Liver (tissue), 9 donors: ENCODE results near the gene TOGARAM1. TPM values are rescaled to one million over a fixed set of nuclear protein-coding genes. Genes with fewer than 3 reads are reported as not detected.

Experiments used
- DNase-seq: peaks from one replicate; pipeline ENCODE4 v3.0.0-alpha.2; 2017; ENCODE audit warnings: low spot score
- H3K27ac ChIP-seq, 2 donors: one replicate each; pipeline ENCODE4 v1.7.0; 2013; ENCODE audit warnings: inconsistent platforms in 2 of 2, low read length in 2 of 2, control low read depth in 1 of 2, low read depth in 1 of 2, mild to moderate bottlenecking in 1 of 2
- H3K27me3 ChIP-seq, 4 donors: one replicate each; pipeline versions ENCODE4 v1.6.1 to v1.7.0; 2013; ENCODE audit warnings: low read length in 3 of 4, inconsistent platforms in 1 of 4, mild to moderate bottlenecking in 1 of 4, moderate library complexity in 1 of 4; ENCODE audit not compliant: control insufficient read depth in 4 of 4, insufficient read depth in 4 of 4
- H3K36me3 ChIP-seq, 4 donors: one replicate each; pipeline versions ENCODE4 v1.6.1 to v1.7.0; 2013; ENCODE audit warnings: low read length in 3 of 4, mild to moderate bottlenecking in 3 of 4, low read depth in 1 of 4, moderate library complexity in 1 of 4; ENCODE audit not compliant: control insufficient read depth in 4 of 4, insufficient read depth in 3 of 4
- H3K4me1 ChIP-seq, 4 donors: one replicate each; pipeline versions ENCODE4 v1.6.1 to v1.7.0; 2013; ENCODE audit warnings: low read length in 3 of 4, mild to moderate bottlenecking in 3 of 4, moderate library complexity in 1 of 4; ENCODE audit not compliant: control insufficient read depth in 4 of 4, insufficient read depth in 4 of 4
- H3K4me3 ChIP-seq, 3 donors: one replicate each; pipeline versions ENCODE4 v1.6.1 to v1.7.0; 2013; ENCODE audit warnings: low read length in 3 of 3, control low read depth in 1 of 3, low read depth in 1 of 3, mild to moderate bottlenecking in 1 of 3
- H3K9ac ChIP-seq, 2 donors: one replicate each; pipeline ENCODE4 v1.7.0; 2013; ENCODE audit warnings: low read length in 2 of 2, mild to moderate bottlenecking in 2 of 2, moderate library complexity in 2 of 2, control low read depth in 1 of 2, low read depth in 1 of 2
- H3K9me3 ChIP-seq, 4 donors: one replicate each; pipeline versions ENCODE4 v1.6.1 to v1.7.0; 2013; ENCODE audit warnings: low read length in 3 of 4; ENCODE audit not compliant: control insufficient read depth in 4 of 4
- EGR1 ChIP-seq, 2 donors: IDR thresholded peaks; 2 replicates each; pipeline ENCODE4 v1.6.1; 2016 to 2018; ENCODE audit warnings: antibody characterized with exemption in 2 of 2, low read depth in 2 of 2
- FOXA1 ChIP-seq: IDR thresholded peaks from 2 replicates; pipeline ENCODE4 v1.6.1; 2016; ENCODE audit warnings: antibody characterized with exemption
- HNF4A ChIP-seq, 2 donors: conservative IDR thresholded peaks; 2 replicates each; pipeline ENCODE4 v1.6.1; 2016; ENCODE audit warnings: antibody characterized with exemption in 2 of 2, mild to moderate bottlenecking in 2 of 2
- HNF4G ChIP-seq: IDR thresholded peaks from 2 replicates; pipeline ENCODE4 v1.6.1; 2016; ENCODE audit warnings: antibody characterized with exemption
- JUND ChIP-seq, 2 donors: IDR thresholded peaks; 2 replicates each; pipeline ENCODE4 v1.6.1; 2016; ENCODE audit warnings: antibody characterized with exemption in 2 of 2
- NR2F2 ChIP-seq: IDR thresholded peaks from 2 replicates; pipeline ENCODE4 v1.6.1; 2016; ENCODE audit warnings: antibody characterized with exemption
- RAD21 ChIP-seq, 2 donors: IDR thresholded peaks; 2 replicates each; pipeline ENCODE4 v1.6.1; 2016; ENCODE audit warnings: antibody characterized with exemption in 2 of 2, mild to moderate bottlenecking in 2 of 2
- RXRA ChIP-seq, 2 donors: IDR thresholded peaks; 2 replicates each; pipeline ENCODE4 v1.6.1; 2017 to 2018; ENCODE audit warnings: antibody characterized with exemption in 2 of 2, mild to moderate bottlenecking in 1 of 2
- SP1 ChIP-seq: IDR thresholded peaks from 2 replicates; pipeline ENCODE4 v1.6.1; 2018; ENCODE audit warnings: antibody characterized with exemption, mild to moderate bottlenecking
- TAF1 ChIP-seq: conservative IDR thresholded peaks from 2 replicates; pipeline ENCODE4 v1.6.1; 2016; ENCODE audit warnings: antibody characterized with exemption, mild to moderate bottlenecking
- YY1 ChIP-seq: IDR thresholded peaks from 2 replicates; pipeline ENCODE4 v1.6.1; 2016; ENCODE audit warnings: antibody characterized with exemption, mild to moderate bottlenecking
- ZBTB33 ChIP-seq: IDR thresholded peaks from 2 replicates; pipeline ENCODE4 v1.6.1; 2016; ENCODE audit warnings: antibody characterized with exemption
- WGBS: extraction: QIAGEN DNeasy Blood & Tissue Kit; methylation state at CpG from one replicate; pipeline ENCODE4 v1.1.7; 2013; 5-methylcytosine and 5-hydroxymethylcytosine counted together
- polyA plus RNA-seq, 2 donors: library from polyadenylated mRNA; stranded (reverse) in 1 of 2; unstranded in 1 of 2; fragments of 200-250 nt in 1 of 2; fragments of >200 nt in 1 of 2; fragmentation: Nextera tagmentation in 1 of 2; extraction: Ambion mirVana in 1 of 2; gene quantifications; one replicate each; pipeline versions ENCODE4 v1.2.1 to v1.2.3, GENCODE V29; 2013 to 2015
- total RNA-seq, 2 donors: library from RNA; depleted of rRNA; stranded (reverse); fragments of >200 nt; gene quantifications; one replicate each; pipeline ENCODE4 v1.2.3, GENCODE V29; 2014
- TF ChIP-seq, protein P1 (sequence below): IDR thresholded peaks from 2 replicates; pipeline ENCODE4 v1.6.1; 2016; ENCODE audit warnings: antibody characterized with exemption
- TF ChIP-seq, protein P2 (sequence below): IDR thresholded peaks from 2 replicates; pipeline ENCODE4 v1.6.1; 2016; ENCODE audit warnings: antibody characterized with exemption
- TF ChIP-seq, protein P3 (sequence below): fragments of 150-350 bp; IDR thresholded peaks from 2 replicates; pipeline ENCODE4 v1.5.1; 2017; ENCODE audit warnings: improper control_type of control experiment, low read depth, low read length; ENCODE audit not compliant: missing input control
- donor health status: healthy.
- donor health status: healthy.
- donor health status: healthy.
- donor health status: healthy.
- donor health status: healthy.

The TOGARAM1 gene
- total and polyA plus RNA-seq, 4 donors, result 2.5 to 12.7 (median 7.5) TPM

GRCh38 chr14:45084946-45085346 lies 123.0 kb downstream of the TOGARAM1 start:
- Histone ChIP-seq H3K9ac (peak overlapping the region; percentile 29 to 85), H3K27me3 (no peaks in the 10 kb centered on the region), H3K36me3 (no peaks in the 10 kb centered on the region), H3K4me3 (peak overlapping the region; percentile 62 to 86 (median 68)), H3K4me1 (peaks cover 3 to 35% (median 13%) of the 10 kb centered on the region in 4 donors), H3K27ac (no peak overlapping the region), H3K9me3 (no peaks in the 10 kb centered on the region)
- DNase-seq, result no peak
- 5% methylated on average over 4 of the region's 4 CpGs for WGBS
- TF ChIP-seq, protein P1, sequence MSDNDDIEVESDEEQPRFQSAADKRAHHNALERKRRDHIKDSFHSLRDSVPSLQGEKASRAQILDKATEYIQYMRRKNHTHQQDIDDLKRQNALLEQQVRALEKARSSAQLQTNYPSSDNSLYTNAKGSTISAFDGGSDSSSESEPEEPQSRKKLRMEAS, result no peak

DNA sequence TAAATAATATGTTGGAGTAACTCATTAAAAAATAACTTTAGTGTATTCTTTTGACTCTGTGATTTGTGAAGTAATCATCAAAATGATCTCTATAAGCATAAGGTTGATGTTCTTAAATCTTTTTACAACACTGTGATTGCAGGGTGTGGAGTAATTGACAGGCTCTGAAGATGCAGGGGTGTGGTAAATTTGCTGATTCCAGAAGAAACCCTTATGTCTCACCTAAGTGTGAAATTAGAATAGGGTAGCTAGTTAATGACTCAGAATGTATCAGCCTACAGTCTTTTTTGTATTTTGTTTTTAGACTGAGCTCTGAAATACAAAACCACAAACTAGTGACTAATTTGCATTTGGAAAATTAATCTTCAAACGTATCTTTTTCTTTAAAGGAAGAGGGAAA lies 127.8 kb downstream of the TOGARAM1 start:
- H3K9ac ChIP-seq, result no peak overlapping the region
- no peak for TF ChIP-seq JUND (IDR thresholded peaks at IDR 0.05)
- no peak for TF ChIP-seq YY1
- TF ChIP-seq FOXA1, result no peak
- TF ChIP-seq HNF4G, result no peak
- no peak for TF ChIP-seq ZBTB33
- no peak for TF ChIP-seq SP1
- no peak for TF ChIP-seq RAD21 (IDR thresholded peaks at IDR 0.05)
- H3K9me3 ChIP-seq, result no peaks in the 10 kb centered on the region
- no peaks in the 10 kb centered on the region for H3K36me3 ChIP-seq
- H3K4me1 ChIP-seq, result peaks cover 4 to 22% (median 8%) of the 10 kb centered on the region in 4 donors
- H3K27ac ChIP-seq, result no peak overlapping the region
- H3K4me3 ChIP-seq, result no peak overlapping the region
- H3K27me3 ChIP-seq, result no peaks in the 10 kb centered on the region
- 67% methylated on average over 1 of the region's 1 CpG for WGBS
- no peak for DNase-seq

- TF ChIP-seq, protein P2, sequence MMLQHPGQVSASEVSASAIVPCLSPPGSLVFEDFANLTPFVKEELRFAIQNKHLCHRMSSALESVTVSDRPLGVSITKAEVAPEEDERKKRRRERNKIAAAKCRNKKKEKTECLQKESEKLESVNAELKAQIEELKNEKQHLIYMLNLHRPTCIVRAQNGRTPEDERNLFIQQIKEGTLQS, result no peak
- TF ChIP-seq NR2F2, result no peak
- TF ChIP-seq RXRA (IDR thresholded peaks at IDR 0.05), result no peak
- no peak for TF ChIP-seq EGR1 (IDR thresholded peaks at IDR 0.05; ENCODE audit: low read depth in 2 of 2)
- TF ChIP-seq, protein P3, sequence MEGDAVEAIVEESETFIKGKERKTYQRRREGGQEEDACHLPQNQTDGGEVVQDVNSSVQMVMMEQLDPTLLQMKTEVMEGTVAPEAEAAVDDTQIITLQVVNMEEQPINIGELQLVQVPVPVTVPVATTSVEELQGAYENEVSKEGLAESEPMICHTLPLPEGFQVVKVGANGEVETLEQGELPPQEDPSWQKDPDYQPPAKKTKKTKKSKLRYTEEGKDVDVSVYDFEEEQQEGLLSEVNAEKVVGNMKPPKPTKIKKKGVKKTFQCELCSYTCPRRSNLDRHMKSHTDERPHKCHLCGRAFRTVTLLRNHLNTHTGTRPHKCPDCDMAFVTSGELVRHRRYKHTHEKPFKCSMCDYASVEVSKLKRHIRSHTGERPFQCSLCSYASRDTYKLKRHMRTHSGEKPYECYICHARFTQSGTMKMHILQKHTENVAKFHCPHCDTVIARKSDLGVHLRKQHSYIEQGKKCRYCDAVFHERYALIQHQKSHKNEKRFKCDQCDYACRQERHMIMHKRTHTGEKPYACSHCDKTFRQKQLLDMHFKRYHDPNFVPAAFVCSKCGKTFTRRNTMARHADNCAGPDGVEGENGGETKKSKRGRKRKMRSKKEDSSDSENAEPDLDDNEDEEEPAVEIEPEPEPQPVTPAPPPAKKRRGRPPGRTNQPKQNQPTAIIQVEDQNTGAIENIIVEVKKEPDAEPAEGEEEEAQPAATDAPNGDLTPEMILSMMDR, result no peak
- TF ChIP-seq TAF1, result no peak
- TF ChIP-seq YY1, result no peak
- TF ChIP-seq JUND (IDR thresholded peaks at IDR 0.05), result no peak
- TF ChIP-seq HNF4A (conservative IDR thresholded peaks at IDR 0.05), result no peak
- no peak for TF ChIP-seq HNF4G
- TF ChIP-seq RAD21 (IDR thresholded peaks at IDR 0.05), result no peak
- Histone ChIP-seq H3K9me3 (no peaks in the 10 kb centered on the region), H3K9ac (no peak overlapping the region), H3K4me1 (peaks cover 0 to 8% (median 2%) of the 10 kb centered on the region in 4 donors), H3K36me3 (peaks cover 4 to 11% (median 5%) of the 10 kb centered on the region in 4 donors), H3K4me3 (no peak overlapping the region), H3K27ac (no peak overlapping the region), H3K27me3 (no peaks in the 10 kb centered on the region)
- 91% methylated on average over 2 of the region's 2 CpGs for WGBS
- DNase-seq, result no peak
Measured at GRCh38 chr14:45091710-45092109, 129.7 kb downstream of the TOGARAM1 start.
